Subcutaneous adipose tissue (tissue), 4 donors: Measurements from ENCODE around the gene EFCAB14. TPM values are rescaled to one million over a fixed set of nuclear protein-coding genes. Genes with fewer than 3 reads are reported as not detected.

ENCODE experiments used
- total RNA-seq, 4 donors: library from RNA; depleted of rRNA; stranded (reverse); fragments of >200 nt; gene quantifications; one replicate each; pipeline ENCODE4 v1.1.0, GENCODE V29; 2016
- TF ChIP-seq, protein P1 (sequence below): fragments of 450-650 bp; IDR thresholded peaks from one replicate; pipeline ENCODE4 v1.5.1; 2016; ENCODE audit warnings: low read depth, mild to moderate bottlenecking, control low read depth, antibody characterized with exemption, moderate library complexity

Gene EFCAB14
- total RNA-seq, 4 donors from 2014 or later: 91.4 to 137 (median 102) TPM

DNA sequence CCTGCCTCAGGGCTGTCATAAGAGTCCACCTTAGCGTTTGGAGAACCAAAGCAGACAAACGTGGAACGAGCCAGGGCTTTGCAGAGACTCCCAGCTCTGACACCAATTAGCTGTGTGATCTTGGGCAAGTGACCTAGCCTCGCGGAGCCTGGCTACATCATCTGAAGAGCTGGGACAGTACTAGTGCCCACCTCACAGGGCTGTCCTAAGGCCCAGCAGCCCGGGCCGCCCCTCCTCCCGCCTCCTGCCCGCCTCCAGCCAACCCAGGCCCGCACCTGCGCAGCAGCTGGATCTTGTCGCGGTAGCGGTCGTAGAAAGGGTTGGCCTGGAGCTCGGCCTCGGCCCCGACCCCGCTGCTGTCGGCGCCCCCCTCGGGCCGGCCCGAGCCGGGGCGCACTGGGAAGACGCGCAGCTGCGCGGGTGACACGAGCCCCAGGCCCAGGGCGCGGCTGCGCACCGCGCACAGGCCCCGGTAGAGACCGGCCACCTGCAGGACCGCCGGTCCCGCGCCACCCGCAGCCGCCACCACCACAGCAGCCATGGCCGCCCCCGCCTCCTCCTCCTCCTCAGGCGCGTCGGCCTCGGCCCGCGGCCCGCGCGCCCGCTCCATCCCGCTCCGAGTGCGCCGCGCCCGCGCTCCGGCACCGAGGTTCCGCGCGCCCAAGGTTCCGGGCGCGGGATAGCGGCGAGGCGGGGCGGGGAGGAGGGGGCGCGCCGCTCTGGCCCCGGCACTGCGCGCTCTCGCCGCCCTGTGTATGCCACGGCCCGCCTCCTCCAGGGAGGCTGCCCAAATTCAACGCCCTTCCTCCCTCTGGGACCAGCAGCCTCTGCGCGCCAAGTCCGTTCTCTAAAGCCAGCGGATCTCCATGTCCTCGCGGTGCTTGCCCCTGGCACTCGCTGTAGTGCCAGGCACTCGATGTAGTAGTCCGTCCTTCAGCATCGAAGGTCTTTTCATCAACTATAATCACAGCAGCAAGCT lies 50.8 kb downstream of the EFCAB14 start, which contains the start of gene ATPAF1:
TSS of gene ATPAF1 (minus strand) at position 583 of the 979 bp plus-strand sequence. CDS start at position 541, 42 bp downstream.
- TF ChIP-seq, protein P1, sequence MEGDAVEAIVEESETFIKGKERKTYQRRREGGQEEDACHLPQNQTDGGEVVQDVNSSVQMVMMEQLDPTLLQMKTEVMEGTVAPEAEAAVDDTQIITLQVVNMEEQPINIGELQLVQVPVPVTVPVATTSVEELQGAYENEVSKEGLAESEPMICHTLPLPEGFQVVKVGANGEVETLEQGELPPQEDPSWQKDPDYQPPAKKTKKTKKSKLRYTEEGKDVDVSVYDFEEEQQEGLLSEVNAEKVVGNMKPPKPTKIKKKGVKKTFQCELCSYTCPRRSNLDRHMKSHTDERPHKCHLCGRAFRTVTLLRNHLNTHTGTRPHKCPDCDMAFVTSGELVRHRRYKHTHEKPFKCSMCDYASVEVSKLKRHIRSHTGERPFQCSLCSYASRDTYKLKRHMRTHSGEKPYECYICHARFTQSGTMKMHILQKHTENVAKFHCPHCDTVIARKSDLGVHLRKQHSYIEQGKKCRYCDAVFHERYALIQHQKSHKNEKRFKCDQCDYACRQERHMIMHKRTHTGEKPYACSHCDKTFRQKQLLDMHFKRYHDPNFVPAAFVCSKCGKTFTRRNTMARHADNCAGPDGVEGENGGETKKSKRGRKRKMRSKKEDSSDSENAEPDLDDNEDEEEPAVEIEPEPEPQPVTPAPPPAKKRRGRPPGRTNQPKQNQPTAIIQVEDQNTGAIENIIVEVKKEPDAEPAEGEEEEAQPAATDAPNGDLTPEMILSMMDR: no peak

DNA sequence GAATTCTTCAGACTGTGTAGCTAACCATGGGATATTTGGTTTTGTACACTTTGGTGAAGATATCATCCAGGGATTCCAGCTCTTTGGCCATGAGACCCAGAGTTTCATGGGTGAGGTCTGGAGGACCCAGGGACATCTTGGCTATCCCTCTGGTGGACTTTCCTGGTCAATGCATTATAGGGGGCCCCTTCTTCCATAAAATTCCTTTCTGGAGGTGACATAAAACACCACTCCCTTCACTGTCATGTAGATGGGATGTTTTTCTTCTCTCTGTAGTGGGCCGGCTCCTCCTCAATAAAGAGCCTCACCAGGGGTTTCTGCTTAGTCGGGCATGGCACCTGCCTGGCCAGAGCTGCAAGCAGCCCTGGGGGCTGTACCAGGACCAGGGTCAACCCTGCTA lies 52.9 kb downstream of the EFCAB14 start:
- TF ChIP-seq, protein P1: no peak

DNA sequence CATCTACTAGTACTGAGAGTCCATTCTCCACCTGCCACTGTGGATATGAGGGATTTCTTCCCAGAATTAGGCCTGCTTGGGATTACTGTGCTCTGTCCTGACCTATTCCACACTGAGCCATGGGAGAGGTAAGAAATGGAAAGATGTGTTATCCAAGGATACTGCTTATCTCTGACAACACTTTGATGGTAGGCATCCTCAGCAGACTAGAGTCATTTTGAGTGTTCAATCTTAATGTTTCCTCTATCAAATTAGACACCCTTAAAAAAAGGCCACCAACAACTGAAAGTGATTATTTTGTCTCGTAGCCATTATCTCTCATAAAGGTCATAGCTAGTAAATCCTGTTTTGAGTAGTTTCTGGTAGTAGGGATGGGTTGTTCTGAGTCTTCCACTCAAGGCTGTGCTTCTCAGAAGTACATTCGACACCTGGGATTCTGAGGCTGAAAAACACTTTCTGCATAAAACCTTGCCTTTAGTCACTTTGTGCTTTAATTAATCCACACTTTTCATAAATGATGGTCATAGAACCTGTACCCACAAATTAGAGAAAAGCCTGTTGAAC lies 59.5 kb downstream of the EFCAB14 start:
- TF ChIP-seq, protein P1: no peak

DNA sequence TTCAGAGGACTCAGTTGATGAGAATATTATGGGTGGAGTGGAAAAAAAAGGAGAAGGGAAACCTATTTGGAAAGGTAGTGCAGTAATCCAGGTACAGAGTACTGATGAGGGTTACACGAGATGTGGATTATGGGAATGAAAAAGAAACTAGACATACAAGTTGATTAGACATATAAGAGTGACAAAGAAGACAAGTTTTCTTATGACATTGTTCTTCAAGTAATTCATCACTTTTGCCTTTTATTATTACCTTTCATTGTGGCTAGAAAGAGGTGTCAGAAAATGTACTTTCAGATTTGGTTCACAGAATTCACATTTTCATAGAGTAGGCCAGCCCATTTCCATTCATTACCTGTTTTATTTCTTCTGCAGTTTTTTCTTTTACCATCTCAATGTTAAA lies 61.1 kb downstream of the EFCAB14 start:
- TF ChIP-seq, protein P1: no peak

DNA sequence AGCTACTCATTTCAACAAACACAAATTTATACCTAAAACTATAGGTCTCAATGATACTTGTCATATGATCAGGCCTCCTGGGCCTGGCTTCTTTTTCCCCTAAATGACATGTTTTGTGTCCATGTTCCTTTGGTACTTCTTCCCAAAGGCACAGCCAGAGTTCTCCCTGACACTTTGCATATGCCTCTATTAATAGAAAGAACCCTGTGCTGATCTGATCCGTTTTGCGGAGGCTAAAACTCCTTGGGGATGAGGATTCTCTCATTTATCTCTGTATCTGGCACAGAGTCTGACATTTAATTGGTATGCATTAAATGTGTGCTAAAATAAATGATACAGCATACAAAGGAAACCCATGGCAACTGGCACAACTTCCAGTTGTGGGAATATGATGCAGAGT lies 62.3 kb downstream of the EFCAB14 start:
- TF ChIP-seq, protein P1: no peak

DNA sequence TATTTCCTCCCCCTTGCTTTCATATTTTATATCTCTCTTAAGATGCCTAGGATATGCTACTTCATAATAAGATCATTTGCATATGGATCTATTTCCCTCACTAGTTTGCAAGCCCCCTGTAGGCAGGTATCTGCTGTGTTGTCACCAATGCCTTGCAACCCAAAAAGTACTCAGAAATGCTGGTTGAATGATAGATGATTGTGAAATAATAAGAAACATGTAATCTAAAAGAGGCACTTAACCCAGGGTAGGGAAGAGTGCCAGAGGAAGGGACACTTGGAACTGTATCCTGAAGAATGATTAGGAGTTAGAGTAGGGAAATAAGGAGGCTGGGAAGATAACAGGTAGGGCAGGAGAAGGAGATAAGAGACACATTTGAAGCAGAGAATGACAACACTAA lies 63.1 kb downstream of the EFCAB14 start:
- TF ChIP-seq, protein P1: no peak

DNA sequence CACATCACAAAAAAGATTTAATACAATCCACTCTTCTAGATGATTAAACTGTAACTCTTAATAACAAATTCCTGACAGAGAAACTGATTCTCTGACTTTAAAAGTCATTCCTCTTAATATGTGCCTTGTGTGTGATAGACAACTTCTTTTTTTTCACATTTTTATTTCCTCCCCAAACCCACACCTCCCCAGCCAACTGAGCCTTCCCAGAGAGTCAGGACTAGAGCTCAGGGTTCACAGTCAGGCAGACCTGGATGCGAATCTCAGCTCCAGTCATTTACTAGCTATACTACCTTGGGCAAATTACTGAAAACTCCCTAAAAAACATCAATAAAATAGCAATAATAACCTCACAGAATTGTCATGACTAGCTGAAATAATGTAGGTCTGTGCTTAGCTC lies 64.9 kb downstream of the EFCAB14 start:
- TF ChIP-seq, protein P1: no peak
